HG03565 (cell line): Measurements from ENCODE around the gene CASP3.
"Not testable (repeated sequence)": the region's sequence is repeated elsewhere in the genome, so short reads cannot be mapped to it uniquely, and the experiment has no call there.

Source experiments
- ATAC-seq: cut with Tn5 transposase; IDR thresholded peaks from one replicate; pipeline ENCODE4 v1.9.1; 2021; ENCODE audit warnings: mild to moderate bottlenecking, moderate library complexity; ENCODE audit not compliant: unreplicated experiment

CASP3 gene

GRCh38 chr4:184664445-184665210 lies 15.4 kb upstream of the CASP3 start:
- ATAC-seq: no peak

GRCh38 chr4:184662236-184662635 lies 13.0 kb upstream of the CASP3 start:
- no peak for ATAC-seq

- no peak for ATAC-seq
Measured at GRCh38 chr4:184660978-184661377, 11.7 kb upstream of the CASP3 start.

GRCh38 chr4:184657820-184658219 lies 8.6 kb upstream of the CASP3 start:
- ATAC-seq: not testable (repeated sequence)

- no peak for ATAC-seq
Measured at GRCh38 chr4:184657144-184657543, 7.9 kb upstream of the CASP3 start.

GRCh38 chr4:184655889-184656869 lies 6.9 kb upstream of the CASP3 start:
- no peak for ATAC-seq

GRCh38 chr4:184653650-184654049 lies 4.4 kb upstream of the CASP3 start:
- no peak for ATAC-seq

- not testable (repeated sequence) for ATAC-seq
Measured at GRCh38 chr4:184652681-184653080, 3.4 kb upstream of the CASP3 start.

- no peak for ATAC-seq
Measured at GRCh38 chr4:184651899-184652298, 2.7 kb upstream of the CASP3 start.

- peak; percentile 6 for ATAC-seq
Measured at GRCh38 chr4:184649971-184650855, 966 bp upstream of the CASP3 start.

GRCh38 chr4:184648313-184649025 lies 778 bp downstream of the CASP3 start:
- ATAC-seq: no peak

- ATAC-seq: no peak
Measured at GRCh38 chr4:184648054-184648312, 1.3 kb downstream of the CASP3 start.

GRCh38 chr4:184647266-184648053 lies 1.8 kb downstream of the CASP3 start:
- no peak for ATAC-seq

GRCh38 chr4:184645904-184646610 lies 3.2 kb downstream of the CASP3 start:
- no peak for ATAC-seq

GRCh38 chr4:184644553-184645307 lies 4.5 kb downstream of the CASP3 start:
- no peak for ATAC-seq

GRCh38 chr4:184643731-184644130 lies 5.5 kb downstream of the CASP3 start:
- no peak for ATAC-seq

- ATAC-seq: no peak
Measured at GRCh38 chr4:184641451-184641850, 7.8 kb downstream of the CASP3 start.

GRCh38 chr4:184641022-184641421 lies 8.2 kb downstream of the CASP3 start:
- peak; percentile 46 for ATAC-seq
